Activated effector memory CD4-positive, alpha-beta T cell treated with anti-CD3 and anti-CD28 coated beads, Interleukin-2, amount 50 U/mL, for 16 hours (primary cell): Measurements from ENCODE around the gene ESRRB.

ENCODE experiments used
- DNase-seq: peaks from one replicate; pipeline ENCODE4 v3.0.0-alpha.2; 2020

The ESRRB gene

DNA sequence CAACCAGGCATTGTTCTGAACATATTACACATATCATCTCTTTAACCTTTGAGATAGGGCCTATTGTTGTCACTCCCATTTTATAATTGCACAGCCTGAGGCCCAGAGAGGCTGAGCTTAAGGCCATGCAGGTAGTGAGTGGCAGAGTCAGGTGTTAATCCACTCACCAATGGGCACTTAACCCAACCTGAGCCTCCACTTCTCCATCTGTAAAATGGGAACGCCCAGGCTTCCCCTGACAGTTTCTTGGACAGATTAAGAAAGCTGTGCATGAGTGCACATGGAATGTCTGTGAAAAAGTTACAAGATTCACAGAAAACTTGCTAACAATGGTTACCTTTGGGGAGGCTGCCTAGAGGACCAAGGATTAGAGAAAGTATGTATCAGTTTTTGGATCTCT, 32.9 kb downstream of the ESRRB start:
- DNase-seq, result no peak

DNA sequence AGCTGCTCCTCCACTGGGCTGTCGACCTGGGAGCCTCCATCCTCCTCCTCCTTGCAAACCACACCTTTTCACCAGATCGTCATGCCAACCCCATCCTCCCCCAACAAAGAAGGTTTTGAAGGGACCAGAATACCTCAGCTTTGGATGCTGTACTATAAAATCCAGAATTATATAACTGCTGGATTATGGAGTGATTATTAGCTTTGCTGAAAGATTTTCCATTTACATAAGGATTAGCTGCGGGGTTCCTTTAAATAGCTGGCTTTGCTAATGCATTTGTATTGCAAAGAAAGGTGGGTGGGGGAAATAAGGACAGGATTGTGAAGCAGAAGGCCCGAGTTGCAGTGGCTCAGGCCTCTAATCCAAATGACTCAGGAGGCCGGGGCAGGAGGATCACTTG, 36.6 kb downstream of the ESRRB start:
- no peak for DNase-seq

DNA sequence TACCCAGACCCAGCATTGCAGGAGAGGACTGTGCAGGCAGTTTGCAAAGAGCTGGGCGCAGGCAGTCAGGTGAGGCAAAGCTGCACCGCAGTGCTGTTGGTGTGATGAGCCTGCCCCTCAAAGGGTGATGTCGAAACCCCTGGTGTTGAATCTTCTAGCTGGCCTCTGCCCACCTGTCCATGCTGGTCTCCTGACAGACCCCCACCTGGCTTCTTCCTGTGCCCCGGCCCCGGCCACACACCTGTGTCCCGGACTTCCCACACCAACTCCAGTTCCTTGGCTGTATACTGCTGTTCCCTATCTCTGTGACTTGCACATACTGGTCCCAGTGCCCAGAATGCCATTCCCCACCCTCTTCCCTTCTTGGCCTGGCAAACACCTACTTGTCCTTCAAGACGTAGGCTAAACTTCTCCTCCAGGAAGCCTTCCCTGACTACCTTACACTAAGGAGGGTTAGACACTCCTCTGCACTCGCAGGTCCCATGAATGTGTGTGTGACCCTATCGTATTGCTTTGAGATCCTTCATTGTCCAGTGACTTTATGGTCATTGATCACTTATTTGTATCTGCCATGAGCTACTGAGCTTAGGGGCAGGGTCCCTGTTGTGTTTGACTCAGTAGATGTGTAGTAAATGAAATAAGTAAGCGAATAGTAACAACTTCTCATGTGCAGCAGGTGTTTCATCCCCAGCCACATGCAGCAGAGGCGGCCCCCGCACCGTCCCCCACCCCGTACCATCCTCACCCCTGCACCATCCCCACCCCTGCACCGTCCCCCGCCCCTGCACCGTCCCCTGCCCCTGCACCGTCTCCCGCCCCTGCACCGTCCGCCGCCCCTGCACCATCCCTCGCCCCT, 37.4 kb downstream of the ESRRB start:
- no peak for DNase-seq

DNA sequence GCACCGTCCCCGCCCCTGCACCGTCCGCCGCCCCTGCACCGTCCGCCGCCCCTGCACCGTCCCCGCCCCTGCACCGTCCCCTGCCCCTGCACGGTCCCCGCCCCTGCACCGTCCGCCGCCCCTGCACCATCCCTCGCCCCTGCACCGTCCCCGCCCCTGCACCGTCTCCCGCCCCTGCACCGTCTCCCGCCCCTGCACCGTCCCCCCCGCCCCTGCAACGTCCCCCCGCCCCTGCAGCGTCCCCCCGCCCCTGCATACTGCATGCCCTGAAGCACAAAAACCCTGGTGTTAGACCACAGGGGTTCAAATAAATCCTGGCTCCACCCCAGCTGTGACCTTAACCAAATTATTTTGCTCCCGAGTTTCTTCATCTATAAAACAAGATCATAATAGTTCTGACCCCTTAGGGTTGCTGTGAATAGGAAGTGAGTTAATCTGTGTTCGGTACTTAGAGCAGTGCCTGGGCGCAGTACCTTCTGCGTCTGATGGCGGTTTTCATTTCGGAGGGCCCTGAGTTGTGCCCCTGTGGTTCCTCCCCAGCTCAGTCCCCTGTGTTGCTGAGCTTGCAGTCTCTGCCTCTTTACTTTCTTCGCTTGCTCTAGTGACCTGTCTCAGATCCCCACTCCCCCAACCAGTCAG, 38.1 kb downstream of the ESRRB start:
- DNase-seq, result no peak

DNA sequence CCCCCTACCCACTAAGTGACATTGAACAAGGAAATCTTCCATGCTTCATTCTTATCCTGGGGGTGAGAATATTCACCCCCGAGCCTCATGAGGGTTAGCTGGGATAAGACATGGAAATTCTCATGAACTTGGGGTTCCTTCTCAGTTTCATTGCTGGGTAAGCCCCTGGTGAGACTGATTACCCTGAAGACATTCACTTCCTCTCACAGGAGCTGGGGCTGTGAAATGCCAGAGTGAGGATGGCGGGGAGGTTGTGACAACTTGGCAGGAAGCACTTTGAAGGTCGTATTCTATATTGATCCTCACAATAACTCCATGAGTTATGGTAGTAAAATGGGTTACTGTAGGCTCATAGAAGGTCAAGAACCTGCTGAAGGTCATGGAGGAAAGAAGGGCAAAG, 43.5 kb downstream of the ESRRB start:
- DNase-seq, result no peak

DNA sequence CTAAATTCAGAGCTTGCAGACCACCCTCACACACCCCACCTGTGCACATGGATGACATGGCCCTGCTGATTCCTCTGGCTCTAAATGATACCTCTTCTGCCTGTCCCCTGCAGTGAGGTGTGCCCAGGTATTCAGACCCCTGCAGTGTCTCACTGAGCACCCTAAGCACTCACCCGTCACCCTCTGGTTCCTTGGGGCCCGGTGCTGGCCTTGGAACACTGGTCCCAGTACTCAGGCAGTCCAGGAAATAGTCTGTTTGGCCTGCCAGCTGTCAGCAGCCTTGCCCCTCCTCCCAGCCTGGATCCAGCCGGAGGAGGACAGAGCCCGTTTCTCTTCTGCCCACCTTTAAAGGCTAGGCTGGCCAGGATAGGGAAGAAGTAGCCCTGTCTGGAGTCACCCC, 44.9 kb downstream of the ESRRB start:
- DNase-seq, result no peak

DNA sequence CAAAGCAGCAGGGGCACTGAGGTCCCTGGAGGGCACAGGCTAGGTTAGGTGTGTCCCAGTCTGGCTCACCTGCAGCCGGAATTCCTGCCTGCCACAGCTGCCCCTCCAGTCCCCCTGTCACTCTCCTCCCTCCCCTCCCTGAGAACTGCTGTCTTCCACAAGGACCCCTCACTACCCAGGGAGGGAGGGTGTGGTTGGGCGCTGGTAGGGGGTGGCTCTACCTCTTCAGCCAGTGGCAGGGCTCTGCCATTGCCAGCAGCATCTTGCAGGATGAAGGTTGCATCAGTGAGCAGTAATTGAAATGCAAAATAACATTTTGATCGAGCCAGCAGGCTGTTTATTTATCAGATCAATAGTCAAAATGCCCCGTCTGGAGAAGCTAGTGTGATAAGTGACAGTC, 45.7 kb downstream of the ESRRB start:
- DNase-seq, result no peak

DNA sequence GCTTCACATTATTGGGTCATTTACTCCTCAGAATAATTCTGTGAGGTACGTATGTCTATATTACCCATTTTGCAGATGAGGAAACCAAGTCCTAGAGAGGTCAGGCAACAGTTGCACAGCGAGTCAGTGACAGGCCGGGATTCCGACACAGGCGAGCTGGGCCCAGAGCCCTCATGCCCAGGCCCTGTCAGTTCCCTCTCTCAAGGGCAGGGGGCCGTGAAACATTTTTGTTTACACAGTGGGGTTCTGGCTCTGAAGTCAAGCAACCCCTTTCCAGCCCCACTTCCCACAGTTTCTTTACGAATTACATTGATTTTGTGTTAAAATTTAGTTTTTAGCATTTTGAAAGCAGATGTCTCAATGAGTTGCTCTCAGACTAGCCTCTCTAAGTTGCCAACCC, 46.7 kb downstream of the ESRRB start:
- no peak for DNase-seq

DNA sequence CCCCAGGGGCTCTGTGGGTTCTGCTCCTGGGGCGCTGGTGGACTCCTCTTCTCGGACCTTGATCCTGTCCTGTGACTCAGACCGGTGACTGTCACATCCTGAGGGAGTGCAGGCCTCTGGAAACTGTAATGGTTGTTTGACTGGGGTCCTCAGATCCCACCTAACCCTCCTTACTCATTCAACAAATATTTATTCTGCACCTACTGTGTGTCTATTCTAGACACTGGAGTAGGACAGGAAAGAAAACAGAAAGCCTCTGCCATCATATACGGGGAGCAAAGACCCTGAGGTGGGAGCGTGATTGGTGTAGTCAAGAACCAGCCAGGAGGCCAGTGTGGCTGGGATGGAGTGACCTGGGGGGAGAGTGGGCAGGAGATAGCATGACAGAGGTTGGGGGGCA, 47.6 kb downstream of the ESRRB start:
- no peak for DNase-seq

DNA sequence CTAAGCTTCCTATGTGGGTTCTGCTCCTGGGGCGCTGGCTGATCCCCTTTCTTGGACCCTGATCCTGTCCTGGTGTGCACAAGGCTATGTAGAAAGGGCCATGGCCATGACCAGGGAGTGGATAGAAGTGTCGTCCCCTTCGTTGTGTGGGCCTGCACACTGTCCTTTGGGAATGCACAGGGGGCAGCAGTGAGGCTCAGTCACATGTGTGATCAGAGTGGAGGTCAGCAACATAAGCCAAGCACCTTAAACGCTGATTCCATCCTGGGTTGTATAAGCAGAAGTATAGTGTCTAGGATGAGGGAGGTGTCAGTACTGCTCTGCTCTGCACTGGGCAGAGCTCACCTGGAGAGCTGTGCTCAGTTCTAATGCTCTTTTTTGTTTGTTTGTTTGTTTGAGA, 48.4 kb downstream of the ESRRB start:
- no peak for DNase-seq

DNA sequence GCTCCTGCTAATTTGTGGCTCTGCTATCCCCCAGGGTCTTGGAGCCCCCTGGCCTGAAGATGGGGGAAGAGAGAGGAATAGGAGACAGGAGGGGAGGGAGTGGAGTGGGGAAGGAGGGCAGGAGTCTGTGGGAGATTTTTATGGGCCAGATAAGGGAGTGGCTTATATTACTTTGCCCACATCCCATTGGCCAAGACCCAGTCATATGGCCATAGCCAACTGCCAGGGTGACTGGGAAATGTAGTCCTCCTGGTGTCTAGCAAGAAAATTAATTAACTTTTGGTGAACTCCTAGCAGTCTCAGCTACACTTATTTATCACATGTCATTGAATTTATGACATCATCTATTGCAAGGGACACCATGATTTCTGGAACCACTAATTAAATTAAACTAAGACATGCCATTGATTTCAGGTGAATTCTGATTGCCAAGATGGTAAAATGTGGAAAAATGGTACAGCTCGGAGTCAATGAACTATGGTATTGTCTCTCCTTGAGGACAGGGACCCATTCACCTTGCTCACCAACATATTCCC, 50.3 kb downstream of the ESRRB start:
- no peak for DNase-seq

DNA sequence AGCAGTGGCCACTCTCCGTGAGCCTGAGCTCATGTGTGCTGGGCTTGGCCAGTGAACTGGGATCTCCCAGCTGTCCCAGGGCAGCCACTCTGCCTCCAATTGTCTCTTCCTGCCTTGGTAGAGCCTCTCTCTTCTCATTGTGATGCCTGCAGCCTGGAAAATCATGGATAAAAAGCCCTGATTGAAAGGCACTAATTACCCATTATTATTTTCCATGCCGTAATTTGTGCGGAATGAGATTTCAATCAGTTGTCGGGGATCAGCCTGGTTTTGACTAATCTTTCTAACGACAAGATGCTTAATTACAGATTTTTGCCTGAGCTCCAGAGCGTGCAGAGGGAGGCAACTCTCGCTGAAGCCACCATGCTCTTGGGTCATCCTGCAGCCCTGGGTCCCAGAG, 52.7 kb downstream of the ESRRB start:
- DNase-seq, result no peak

DNA sequence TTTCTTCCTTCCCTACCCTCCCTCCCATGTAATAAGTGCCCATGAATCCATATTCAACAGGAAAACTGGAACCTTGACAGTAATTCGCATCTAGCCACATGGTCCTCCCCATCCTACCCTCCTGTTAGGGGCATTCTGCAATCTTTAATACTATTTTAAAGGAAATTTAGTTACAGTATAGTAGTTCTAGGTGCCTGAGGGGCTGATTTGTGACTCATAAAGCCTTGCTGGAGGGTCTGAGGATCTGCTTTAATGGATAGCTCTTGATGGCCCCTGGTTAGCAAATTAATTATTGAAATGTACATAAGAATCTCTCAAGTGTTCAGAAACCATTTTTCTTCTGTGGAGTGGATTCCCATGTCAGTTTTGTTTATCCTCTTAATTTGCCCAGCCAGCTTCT, 54.1 kb downstream of the ESRRB start:
- DNase-seq, result no peak

DNA sequence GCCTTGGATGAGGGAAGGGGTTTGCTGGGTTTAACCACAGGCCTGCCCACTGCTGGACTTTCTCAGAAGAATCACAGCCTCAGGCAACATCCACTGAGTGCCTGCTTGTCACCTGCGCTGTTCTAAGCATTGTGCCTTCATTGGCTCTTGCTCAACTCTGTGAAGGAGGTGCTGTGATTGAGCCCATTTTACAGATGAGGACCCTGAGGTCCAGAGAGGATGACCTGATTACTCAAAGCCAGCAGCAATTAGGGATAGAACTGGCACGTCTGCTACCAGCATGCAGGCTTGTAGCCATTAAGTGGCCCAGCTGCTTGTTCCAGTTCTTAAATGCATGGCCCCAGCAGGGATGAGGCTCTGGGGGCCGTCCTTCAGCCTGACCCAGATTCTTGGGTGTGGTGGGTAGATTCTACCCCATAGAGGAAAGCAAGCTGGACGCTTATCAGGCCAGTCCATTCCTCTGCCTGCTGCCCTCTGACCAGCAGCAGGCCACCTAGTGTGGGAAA, 54.6 kb downstream of the ESRRB start:
- no peak for DNase-seq

DNA sequence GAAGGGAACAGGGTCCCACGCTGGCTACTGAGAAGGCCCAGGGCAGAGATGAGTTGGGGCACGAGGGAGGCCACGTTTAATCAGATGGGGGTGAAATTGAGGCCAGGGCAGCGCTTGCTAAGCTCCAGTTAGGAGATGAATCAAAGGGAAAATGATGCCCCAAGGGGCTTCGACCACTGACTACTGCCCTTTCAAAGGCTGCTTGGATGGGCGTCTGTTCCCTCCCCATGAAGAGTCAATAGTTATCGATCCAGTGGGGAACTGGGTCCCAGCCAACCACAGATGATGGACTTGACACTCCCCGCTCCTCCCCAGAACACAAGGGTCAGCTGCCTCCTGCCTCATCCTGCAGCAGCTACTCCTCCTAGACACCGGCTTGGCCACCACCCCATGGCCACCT, 55.6 kb downstream of the ESRRB start:
- DNase-seq, result no peak

DNA sequence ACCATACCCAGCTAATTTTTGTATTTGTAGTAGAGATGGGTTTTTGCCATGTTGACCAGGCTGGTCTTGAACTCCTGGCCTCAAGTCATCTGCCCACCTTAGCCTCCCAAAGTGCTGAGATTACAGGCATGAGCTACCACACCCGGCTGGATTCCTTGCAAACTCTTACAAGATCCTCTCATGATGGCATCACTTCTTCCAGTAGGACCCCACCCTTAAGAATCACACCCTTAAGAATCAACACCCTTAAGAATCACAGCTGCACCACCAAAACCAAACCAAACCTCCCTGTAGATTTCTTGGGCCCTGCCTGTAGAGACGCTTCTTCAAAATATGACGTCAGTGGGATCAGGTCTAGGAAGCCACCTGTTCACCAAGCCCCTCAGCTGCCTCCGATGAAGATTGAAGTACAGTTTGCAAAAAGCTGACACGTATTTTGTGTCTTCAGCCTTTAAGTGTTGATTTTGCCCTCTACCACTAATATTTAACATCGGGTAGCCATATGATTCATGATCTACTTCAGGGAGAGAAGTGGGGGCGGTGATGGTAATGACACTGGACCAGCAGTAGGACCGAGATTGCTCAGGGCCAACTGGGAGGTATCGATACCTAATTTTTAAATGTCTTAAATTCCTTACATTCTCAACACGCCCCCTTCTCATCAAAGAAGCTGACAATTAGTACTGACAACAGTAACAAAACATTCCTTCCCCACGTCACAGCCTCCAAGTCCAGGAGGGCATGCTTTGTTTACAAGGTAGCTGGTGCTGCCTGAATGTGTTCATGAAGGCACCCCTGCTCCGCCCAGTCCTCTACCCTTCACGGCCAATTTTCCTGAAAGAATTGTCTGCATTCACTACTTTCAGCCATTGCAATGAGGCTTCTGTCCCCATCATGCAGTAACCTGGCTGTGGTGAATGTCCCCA, 57.2 kb downstream of the ESRRB start:
- no peak for DNase-seq

DNA sequence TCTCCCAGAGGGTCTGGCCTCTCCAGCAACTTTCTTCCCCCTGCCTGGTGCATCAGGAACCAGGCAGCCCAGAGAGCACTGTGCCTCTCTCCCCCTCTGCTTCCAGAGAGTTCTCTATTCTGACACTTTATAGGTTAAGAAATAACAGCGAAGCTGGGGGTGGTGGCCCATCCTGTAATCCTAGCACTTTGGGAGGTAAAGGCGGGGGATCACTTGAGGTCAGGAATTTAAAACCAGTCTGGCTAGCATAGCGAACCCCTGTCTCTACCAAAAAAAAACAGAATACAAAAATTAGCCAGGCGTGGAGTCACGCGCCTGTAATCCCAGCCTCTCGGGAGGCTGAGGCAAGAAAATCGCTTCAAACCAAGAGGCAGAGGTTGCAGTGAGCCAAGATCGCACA, 58.3 kb downstream of the ESRRB start:
- no peak for DNase-seq

DNA sequence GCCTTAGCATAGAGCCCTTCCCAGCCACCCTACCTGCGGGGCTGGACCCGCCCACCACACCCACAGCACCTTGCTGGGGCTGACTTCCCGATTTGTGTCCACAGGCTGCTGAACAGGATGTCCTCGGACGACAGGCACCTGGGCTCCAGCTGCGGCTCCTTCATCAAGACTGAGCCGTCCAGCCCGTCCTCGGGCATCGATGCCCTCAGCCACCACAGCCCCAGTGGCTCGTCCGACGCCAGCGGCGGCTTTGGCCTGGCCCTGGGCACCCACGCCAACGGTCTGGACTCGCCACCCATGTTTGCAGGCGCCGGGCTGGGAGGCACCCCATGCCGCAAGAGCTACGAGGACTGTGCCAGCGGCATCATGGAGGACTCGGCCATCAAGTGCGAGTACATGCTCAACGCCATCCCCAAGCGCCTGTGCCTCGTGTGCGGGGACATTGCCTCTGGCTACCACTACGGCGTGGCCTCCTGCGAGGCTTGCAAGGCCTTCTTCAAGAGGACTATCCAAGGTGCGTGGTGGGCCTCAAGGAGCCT, 63.4 kb downstream of the ESRRB start:
- DNase-seq, result no peak

DNA sequence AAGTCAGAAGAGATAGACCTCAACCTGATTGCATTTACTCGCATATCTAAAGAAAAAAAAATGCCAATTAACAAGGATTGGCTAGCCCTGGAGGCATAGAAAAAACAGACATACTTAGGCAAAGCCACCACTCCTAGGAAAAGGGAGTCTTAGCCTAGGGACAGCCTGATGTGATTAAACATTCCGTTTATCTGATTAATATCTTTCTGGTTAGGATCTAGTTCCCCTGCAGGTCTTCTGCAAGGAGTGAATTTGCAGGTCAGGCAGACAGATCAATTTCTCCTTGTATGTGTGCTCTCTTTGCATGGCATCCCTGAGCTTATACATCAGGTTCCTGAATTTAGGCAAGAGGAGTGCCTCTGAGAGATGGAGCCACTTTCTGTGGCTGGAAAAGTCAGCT, 70.5 kb downstream of the ESRRB start:
- no peak for DNase-seq

DNA sequence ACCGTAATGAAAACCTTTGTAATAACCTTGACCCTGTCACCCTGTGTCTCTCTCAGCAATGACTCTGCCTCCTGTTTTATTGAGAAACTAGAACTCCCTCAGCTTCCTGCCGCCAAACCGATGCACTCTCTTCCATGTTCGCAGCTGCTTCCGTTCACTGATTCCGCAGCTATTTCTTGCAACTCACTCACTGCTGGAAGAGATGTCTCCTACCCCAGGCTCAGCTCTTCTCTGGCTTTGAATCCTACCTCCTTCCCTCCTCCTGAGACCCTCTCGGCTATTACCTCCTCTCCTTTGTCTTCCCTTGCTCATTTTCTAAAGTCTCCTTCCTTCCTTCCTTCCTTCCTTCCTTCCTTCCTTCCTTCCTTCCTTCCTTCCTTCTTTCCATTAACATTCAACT, 71.0 kb downstream of the ESRRB start:
- DNase-seq, result no peak

DNA sequence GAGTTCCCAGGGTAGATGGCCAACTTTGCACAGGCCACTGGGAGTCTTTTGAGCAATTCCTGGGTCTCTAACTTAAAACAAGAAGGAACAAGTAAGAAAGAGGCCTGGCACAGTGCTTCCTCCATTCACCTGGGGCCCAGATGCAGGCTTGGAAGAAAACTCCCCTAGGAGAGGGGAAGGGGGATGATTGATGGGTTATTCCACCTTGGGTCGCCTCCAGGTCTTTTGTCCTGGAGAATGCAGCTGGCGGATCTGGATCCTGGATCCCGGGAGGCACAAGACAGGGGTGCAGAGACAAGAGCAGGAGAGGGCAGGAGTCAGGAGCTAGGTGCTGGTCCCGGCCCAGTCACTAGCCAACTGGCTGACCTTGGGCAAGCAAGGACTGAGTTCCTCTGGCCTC, 74.5 kb downstream of the ESRRB start:
- DNase-seq, result no peak

DNA sequence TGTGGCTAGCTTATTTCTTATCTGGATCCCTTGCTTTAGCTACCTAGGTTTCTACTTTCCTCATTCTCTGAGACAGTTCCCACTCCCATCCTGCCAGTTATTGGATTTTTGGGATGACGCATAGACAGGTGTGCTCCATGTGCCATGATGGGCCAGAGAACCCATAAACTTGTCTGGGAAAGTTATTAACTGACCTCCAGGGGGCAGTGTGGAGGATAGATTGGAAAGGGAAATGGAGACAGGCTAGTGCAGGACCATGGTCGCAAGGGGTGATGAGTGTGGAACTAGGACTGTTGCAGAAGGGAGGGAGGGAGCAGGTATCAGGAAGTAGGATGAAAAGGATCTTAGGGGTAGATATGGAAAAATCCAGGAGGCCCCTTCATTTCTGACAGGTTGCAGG, 80.3 kb downstream of the ESRRB start:
- no peak for DNase-seq
